Endodermal cell (in vitro differentiated cells): ENCODE measurements around the gene UBR7. TPM values are rescaled to one million over a fixed set of nuclear protein-coding genes. Genes with fewer than 3 reads are reported as not detected.

ENCODE experiments used
- DNase-seq: peaks from one replicate; pipeline ENCODE4 v3.0.0-alpha.2; 2017
- H3K27ac ChIP-seq: 2 replicates; pipeline ENCODE4 v1.5.1; 2013; ENCODE audit warnings: mild to moderate bottlenecking, low read depth, low read length, moderate library complexity
- H3K27me3 ChIP-seq: 2 replicates; pipeline ENCODE4 v1.6.1; 2013; ENCODE audit warnings: mild to moderate bottlenecking, low read length, moderate library complexity; ENCODE audit not compliant: insufficient read depth, control insufficient read depth, poor library complexity, severe bottlenecking
- H3K36me3 ChIP-seq: 2 replicates; pipeline ENCODE4 v1.7.0; 2013; ENCODE audit warnings: mild to moderate bottlenecking, low read length, moderate library complexity; ENCODE audit not compliant: control insufficient read depth, insufficient read depth
- H3K4me1 ChIP-seq: one replicate; pipeline ENCODE4 v1.7.0; 2013; ENCODE audit warnings: low read length; ENCODE audit not compliant: control insufficient read depth, insufficient read depth
- H3K4me3 ChIP-seq: 2 replicates; pipeline ENCODE4 v1.5.1; 2013; ENCODE audit warnings: mild to moderate bottlenecking, low read length, moderate library complexity
- H3K9ac ChIP-seq: 2 replicates; pipeline ENCODE4 v1.6.1; 2013; ENCODE audit warnings: mild to moderate bottlenecking, low read length, moderate library complexity; ENCODE audit not compliant: poor library complexity, severe bottlenecking; ENCODE audit errors: extremely low read depth
- H3K9me3 ChIP-seq: 2 replicates; pipeline ENCODE4 v1.6.1; 2013; ENCODE audit warnings: mild to moderate bottlenecking, low read length, moderate library complexity; ENCODE audit not compliant: control insufficient read depth
- H3K27ac Mint-ChIP-seq: 2 replicates; pipeline ENCODE4 v1.8.0; 2020; ENCODE audit warnings: mixed read lengths
- H3K27me3 Mint-ChIP-seq: 2 replicates; pipeline ENCODE4 v1.8.0; 2021; ENCODE audit warnings: mild to moderate bottlenecking, mixed read lengths; ENCODE audit not compliant: insufficient read depth
- H3K36me3 Mint-ChIP-seq: 2 replicates; pipeline ENCODE4 v1.8.0; 2020; ENCODE audit warnings: low read depth, mixed read lengths
- H3K4me1 Mint-ChIP-seq: 2 replicates; pipeline ENCODE4 v1.8.0; 2020; ENCODE audit warnings: mixed read lengths
- H3K4me3 Mint-ChIP-seq: 2 replicates; pipeline ENCODE4 v1.8.0; 2020; ENCODE audit warnings: mild to moderate bottlenecking, moderate library complexity, mixed read lengths
- H3K9me3 Mint-ChIP-seq: 2 replicates; pipeline ENCODE4 v1.8.0; 2020; ENCODE audit warnings: mild to moderate bottlenecking, mixed read lengths
- WGBS, 2 experiments: methylation state at CpG; one replicate each; pipeline versions ENCODE4 v1.1.5 to v1.1.7; 2013; ENCODE audit warnings: missing lambda C conversion rate in 2 of 2, mixed read lengths in 1 of 2; ENCODE audit not compliant: insufficient coverage in 1 of 2, insufficient read length in 1 of 2; 5-methylcytosine and 5-hydroxymethylcytosine counted together
- total RNA-seq, 2 donors: library from RNA; stranded (reverse); fragmentation: NEBNext Ultra II Directional in 1 of 2; extraction: Animal tissue kit (Norgen Biotek cat#: 25700) in 1 of 2; gene quantifications; 2 replicates in 1 of 2; 3 replicates in 1 of 2; pipeline ENCODE4 v1.2.1, GENCODE V29; 2021
- TF ChIP-seq, protein P1 (sequence below): fragments of 200-600 bp; sonication (generic); conservative IDR thresholded peaks from 2 replicates; pipeline ENCODE4 v1.5.0; 2021; ENCODE audit warnings: antibody characterized with exemption, mild to moderate bottlenecking

The UBR7 gene
- total RNA-seq, 2 donors from 2014 or later = 25.0 to 25.6 TPM

DNA sequence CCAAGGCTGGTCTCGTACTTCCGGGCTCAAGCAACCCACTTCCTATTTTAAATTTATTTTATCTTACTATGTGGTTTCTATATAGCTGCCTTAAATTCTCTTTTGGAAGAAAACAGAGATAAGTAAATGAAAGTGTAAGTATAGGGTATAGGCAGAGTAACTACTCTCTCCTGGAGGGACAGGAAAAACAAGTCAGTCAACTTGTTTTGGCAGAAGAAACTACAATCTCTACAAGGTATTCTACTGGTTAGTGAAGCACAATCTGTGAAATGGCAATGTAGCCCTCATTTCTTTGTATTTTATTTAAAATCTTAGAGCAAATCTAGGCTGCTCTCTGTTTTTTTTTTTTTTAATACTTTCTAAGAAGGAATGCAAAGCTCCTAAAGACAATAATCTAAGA is 55.4 kb downstream of the UBR7 start:
- Histone ChIP-seq H3K27ac (no peak overlapping the region), H3K36me3 (peaks cover 45% of the 10 kb centered on the region), H3K9ac (no peak overlapping the region), H3K9me3 (no peaks in the 10 kb centered on the region), H3K27me3 (no peaks in the 10 kb centered on the region), H3K4me1 (peaks cover 4% of the 10 kb centered on the region), H3K4me3 (no peak overlapping the region)
- H3K9me3 Mint-ChIP-seq = no peaks in the 10 kb centered on the region
- peaks cover 31% of the 10 kb centered on the region for H3K36me3 Mint-ChIP-seq
- TF ChIP-seq, protein P1, sequence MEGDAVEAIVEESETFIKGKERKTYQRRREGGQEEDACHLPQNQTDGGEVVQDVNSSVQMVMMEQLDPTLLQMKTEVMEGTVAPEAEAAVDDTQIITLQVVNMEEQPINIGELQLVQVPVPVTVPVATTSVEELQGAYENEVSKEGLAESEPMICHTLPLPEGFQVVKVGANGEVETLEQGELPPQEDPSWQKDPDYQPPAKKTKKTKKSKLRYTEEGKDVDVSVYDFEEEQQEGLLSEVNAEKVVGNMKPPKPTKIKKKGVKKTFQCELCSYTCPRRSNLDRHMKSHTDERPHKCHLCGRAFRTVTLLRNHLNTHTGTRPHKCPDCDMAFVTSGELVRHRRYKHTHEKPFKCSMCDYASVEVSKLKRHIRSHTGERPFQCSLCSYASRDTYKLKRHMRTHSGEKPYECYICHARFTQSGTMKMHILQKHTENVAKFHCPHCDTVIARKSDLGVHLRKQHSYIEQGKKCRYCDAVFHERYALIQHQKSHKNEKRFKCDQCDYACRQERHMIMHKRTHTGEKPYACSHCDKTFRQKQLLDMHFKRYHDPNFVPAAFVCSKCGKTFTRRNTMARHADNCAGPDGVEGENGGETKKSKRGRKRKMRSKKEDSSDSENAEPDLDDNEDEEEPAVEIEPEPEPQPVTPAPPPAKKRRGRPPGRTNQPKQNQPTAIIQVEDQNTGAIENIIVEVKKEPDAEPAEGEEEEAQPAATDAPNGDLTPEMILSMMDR = no peak
- no peaks in the 10 kb centered on the region for H3K27me3 Mint-ChIP-seq
- peaks cover 26% of the 10 kb centered on the region for H3K4me1 Mint-ChIP-seq
- no peak for DNase-seq
- no CpG with 5 or more reads among the region's 2 CpGs for WGBS, 2 experiments
- H3K4me3 Mint-ChIP-seq = no peak overlapping the region
- no peak overlapping the region for H3K27ac Mint-ChIP-seq

DNA sequence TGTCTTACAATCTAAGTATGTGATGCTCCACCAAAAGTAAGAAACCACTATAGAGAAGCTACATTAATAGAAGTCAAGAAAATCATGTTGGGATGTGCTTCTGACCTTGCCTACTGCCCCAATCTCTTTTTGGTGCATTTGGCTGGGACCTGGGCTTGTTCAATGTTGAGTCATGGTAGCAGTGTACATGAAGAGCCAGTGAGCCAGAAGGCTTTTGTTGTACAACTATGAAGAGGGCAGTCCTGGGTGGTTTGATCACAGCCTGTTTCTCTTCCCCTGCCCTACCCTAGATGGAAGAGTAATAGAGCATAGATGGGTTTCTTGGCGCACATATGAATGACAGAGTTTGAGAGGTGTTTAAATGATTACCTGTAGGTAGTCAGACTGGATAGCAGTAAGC is 56.4 kb downstream of the UBR7 start:
- H3K4me3 ChIP-seq = no peak overlapping the region
- peaks cover 34% of the 10 kb centered on the region for H3K4me1 Mint-ChIP-seq
- 100% methylated on average over 1 of the region's 1 CpG; no CpG with 5 or more reads in 1 of the 2 experiments for WGBS, 2 experiments
- no peak overlapping the region for H3K27ac ChIP-seq
- H3K9ac ChIP-seq = no peak overlapping the region
- H3K36me3 Mint-ChIP-seq = peaks cover 27% of the 10 kb centered on the region
- no peak for DNase-seq
- H3K27me3 ChIP-seq = no peaks in the 10 kb centered on the region
- H3K4me3 Mint-ChIP-seq = no peak overlapping the region
- H3K9me3 Mint-ChIP-seq = no peaks in the 10 kb centered on the region
- H3K9me3 ChIP-seq = no peaks in the 10 kb centered on the region
- no peaks in the 10 kb centered on the region for H3K27me3 Mint-ChIP-seq
- TF ChIP-seq, protein P1 = no peak
- H3K27ac Mint-ChIP-seq = no peak overlapping the region
- peaks cover 9% of the 10 kb centered on the region for H3K4me1 ChIP-seq
- H3K36me3 ChIP-seq = peaks cover 41% of the 10 kb centered on the region

DNA sequence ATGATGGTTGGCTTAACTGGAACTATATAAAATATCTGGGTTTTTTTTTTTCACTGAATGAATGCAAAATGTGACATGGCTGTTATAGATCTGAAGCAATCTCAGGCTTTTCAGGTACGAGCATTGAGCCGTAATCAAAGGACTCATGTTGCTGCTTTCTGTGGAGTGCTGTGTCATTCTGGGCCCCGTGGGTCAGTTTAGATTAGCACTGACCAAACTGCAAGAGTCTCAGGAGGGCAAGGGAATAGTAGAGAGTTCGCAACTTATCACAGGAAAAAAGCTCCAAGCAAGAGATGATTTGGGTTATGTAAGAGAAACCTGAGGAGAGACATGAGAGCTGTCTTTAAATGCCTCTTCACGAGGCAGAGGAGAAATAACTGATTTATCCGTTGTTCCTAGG is 59.1 kb downstream of the UBR7 start:
- Histone ChIP-seq H3K9me3 (no peaks in the 10 kb centered on the region), H3K9ac (no peak overlapping the region), H3K4me3 (no peak overlapping the region), H3K27ac (no peak overlapping the region), H3K4me1 (peaks cover 9% of the 10 kb centered on the region), H3K36me3 (peaks cover 27% of the 10 kb centered on the region), H3K27me3 (no peaks in the 10 kb centered on the region)
- 88 to 97% methylated on average over 4 to 6 of the region's 6 CpGs for WGBS, 2 experiments
- Mint-ChIP-seq H3K4me3 (no peak overlapping the region), H3K9me3 (no peaks in the 10 kb centered on the region), H3K27me3 (no peaks in the 10 kb centered on the region), H3K4me1 (peaks cover 40% of the 10 kb centered on the region), H3K27ac (no peak overlapping the region), H3K36me3 (peaks cover 21% of the 10 kb centered on the region)
- DNase-seq = no peak
- TF ChIP-seq, protein P1 = no peak
